Measurements from ENCODE around the gene DEFB119.
"Not testable (repeated sequence)": the region's sequence is repeated elsewhere in the genome, so short reads cannot be mapped to it uniquely, and the experiment has no call there.

Gene DEFB119, protein sequence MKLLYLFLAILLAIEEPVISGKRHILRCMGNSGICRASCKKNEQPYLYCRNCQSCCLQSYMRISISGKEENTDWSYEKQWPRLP

DNA sequence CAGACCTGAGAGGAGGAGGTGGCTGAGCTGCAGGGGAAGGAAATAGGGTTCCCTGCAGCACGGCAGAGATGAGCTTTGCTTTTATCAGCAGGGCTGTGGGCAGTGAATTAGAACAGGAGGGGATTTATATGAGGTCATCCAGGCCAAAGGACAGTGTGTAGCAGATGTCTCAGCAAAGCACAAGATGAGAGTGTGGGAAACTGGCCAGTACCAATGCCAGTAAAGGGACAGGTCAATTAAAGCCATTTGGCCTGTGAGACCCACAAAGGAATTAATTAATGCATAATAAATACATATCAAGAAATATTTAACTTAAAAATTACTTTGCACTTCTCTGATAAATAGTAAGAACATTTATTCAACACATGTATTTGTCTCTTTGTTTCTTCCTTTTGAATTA is at the start of gene DEFB119:
Gene DEFB119 (minus strand): TSS at position 101 of the 400 bp plus-strand sequence. CDS start 107 bp downstream, outside the sequence.
- no peak for DNase-seq

DNA sequence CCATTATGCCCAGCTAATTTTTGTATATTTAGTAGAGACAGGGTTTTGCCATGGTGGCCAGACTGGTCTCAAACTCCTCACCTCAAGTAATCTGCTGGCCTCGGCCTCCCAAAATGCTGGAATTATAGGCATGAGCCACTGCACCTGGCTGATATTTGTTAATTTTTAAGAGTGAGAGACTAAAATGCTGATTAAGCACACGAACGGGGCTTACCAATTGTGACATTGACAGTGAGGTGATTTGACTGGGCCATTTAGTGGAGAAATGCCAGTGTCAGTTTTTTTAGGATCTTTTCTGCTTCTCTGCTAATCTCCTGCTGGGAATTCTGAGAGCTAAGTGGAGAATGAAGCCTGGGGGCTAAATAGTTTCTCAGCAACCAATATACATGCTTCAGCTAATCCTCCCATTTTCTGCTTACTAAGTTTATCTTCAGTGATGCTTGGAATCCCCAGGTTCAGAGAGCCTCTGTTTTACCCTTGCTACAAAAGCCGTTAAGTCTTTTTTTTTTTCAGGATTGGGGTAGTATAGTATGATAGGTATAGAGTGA is 40.3 kb upstream of the DEFB119 start:
- DNase-seq, result peak; percentile 7

DNA sequence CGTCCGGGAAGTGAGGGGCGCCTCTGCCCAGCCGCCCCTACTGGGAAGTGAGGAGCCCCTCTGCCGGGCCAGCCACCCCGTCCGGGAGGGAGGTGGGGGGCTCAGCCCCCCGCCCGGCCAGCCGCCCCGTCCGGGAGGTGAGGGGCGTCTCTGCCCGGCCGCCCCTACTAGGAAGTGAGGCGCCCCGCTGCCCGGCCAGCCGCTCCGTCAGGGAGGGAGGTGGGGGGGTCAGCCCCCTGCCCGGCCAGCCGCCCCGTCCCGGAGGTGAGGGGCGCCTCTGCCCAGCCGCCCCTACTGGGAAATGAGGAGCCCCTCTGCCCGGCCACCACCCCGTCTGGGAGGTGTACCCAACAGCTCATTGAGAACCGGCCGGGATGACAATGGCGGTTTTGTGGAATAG is 37.2 kb upstream of the DEFB119 start:
- not testable (repeated sequence) for DNase-seq

DNA sequence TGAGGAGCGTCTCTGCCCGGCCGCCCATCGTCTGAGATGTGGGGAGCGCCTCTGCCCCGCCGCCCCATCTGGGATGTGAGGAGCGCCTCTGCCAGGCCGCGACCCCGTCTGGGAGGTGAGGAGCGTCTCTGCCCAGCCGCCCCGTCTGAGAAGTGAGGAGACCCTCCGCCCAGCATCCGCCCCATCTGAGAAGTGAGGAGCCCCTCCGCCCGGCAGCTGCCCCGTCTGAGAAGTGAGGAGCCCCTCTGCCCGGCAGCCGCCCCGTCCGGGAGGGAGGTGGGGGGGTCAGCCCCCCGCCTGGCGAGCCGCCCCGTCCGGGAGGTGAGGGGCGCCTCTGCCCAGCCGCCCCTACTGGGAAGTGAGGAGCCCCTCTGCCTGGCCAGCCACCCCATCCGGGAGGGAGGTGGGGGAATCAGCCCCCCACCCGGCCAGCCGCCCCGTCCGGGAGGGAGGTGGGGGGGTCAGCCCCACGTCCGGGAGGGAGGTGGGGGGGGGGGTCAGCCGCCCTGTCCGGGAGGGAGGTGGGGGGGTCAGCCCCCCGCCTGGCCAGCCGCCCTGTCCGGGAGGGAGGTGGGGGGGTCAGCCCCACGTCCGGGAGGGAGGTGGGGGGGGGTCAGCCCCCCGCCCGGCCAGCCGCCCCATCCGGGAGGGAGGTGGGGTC is 36.6 kb upstream of the DEFB119 start:
- DNase-seq, result not testable (repeated sequence)

DNA sequence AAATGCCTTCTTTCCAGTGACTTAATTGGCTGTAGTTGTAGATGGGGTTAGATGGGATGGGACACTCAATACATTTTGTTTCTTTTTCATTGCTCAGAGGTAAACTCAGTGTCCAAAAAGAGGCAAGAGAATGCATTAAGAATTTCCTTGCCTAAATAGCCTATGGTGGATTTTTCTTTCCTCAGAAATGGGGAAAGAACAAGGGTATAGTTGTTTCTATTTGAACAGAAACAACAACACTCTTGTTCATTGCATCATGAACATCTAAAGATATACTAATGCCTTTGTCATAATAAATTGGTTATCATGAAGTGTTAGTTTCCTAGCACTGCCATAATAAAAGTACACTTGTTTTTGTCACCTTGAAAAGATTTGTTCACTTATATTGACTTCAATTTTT is 35.4 kb upstream of the DEFB119 start:
- DNase-seq, result no peak

DNA sequence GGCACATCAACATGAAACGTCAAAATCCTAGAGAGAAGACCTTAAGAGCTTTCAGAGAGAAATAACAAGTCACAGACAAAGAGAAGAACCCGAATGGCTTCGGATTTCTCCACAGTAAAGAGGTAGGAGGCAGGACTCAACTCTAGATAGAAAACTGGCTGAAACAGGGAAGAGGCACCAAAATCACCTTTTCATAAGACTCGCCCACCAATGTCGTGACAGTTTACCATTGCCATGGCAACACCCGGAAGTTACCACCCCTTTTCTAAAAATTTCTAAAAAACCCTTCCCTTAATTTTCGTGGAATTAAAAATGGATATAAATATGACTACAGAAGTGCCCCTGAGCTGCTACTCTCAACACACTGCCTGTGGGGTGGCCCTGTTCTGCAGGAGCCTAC is 27.9 kb upstream of the DEFB119 start:
- no peak for DNase-seq

DNA sequence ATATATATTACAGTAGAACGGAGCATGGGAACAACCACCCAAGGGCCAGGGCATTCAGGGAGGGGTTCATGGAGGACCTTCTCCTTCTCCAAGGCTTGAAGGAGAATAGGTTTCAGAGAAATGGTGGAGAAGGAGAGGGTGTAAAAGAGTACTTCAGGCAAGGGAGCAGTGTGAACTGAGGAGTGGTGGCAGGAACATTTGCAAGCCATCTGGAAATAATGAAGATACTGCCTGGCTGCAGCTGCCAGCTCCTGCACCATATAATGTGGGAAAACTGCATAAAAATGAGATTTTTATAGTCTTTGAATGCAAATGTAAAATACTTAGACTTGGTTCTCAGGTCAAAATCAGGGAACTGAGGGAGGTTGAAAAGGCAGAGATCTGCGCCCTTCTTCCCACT is 25.3 kb upstream of the DEFB119 start:
- no peak for DNase-seq

DNA sequence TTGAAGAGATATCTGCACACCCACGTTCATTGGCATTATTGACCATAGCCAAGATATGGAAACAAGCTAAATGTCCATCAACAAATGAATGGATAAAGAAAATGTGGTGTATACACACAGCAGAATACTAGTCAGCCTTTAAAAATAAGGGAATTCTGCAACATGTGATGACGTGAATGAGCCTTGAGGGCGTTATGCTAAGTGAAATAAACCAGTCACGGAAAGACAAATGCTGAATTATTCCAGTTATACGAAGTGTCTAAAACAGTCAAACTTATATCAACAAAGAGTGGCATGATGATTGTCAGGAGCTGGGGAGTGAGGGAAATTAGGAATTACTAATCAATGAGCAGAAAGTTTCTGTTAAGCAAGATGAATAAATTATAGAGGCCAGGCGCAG is 24.0 kb upstream of the DEFB119 start:
- no peak for DNase-seq

DNA sequence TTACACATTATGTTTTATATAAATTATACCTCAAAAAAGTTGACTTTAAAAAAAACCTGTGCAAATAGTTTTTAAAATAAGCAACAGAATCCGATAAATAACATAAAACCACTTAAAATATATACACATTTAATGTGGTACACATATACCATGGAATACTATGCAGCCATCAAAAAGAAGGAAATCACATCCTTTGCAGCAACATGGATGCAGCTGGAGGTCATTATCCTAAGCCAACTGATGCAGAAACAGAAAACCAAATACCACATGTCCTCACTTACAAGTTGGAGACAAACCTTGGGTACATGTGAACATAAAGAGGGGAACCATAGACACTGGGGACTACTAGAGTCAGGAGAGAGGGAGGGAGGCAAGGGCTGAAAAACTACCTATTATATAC is 19.6 kb upstream of the DEFB119 start:
- no peak for DNase-seq

DNA sequence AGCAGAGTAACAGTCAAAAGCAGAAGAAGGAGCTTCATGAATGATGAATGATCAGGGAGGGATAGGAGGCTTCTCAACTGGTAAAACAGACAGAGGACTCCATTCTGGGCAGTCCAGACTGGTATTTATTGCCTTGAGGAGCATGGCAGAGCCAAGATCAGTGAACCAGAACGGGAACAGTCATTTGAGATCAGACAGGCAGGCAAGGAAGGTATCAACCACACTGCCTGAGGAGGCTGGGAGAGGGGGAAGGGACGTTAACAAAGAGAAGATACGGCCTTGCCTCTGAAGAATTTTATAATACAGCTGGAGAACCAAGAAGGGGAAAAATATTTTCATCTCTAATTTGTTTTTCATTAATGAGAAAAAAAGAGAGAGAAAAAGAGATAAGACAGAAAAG is 15.7 kb upstream of the DEFB119 start, which contains the start of gene DEFB121:
Gene DEFB121 (minus strand): TSS at position 101 of the 400 bp plus-strand sequence. CDS start 63 bp downstream, at position 38.
- DNase-seq, result no peak

DNA sequence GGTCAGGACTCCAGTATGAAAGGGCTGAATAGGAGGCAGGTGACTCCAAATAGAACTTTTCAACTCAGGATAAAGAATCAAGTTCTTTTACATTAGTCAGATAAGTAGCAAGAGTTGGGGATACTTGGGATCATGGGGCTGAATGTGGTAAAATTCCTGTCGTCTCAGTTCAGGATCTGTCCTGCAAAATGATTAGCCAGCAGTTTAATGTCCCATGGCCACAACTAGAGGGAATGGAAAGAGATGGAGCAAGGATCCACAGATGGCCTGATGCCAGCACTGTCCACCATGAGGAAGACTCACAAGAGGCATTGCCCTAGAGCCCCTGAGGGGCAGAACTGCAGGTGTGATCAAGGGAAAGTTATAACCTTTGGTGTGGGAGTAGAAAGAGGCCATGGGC is 13.5 kb upstream of the DEFB119 start:
- DNase-seq, result no peak

DNA sequence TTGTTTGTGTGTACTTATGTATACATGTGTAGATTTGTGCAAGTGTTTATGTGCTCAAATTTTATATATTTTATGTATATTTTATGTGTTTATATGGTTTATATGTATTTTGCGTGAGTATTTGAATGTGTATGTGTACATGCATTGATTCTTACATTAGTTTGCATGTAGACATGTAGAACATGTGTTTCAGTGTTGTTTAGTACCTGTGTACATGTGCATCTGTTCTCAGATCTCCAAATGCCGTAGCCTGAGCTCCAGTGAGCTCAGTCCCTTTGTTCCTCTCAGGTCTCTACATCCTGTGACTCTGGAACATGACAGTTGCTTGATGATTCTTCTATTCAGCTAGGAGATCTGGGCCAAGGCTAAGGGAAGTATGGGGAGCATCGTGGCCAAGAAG is 4.5 kb upstream of the DEFB119 start:
- DNase-seq, result no peak

DNA sequence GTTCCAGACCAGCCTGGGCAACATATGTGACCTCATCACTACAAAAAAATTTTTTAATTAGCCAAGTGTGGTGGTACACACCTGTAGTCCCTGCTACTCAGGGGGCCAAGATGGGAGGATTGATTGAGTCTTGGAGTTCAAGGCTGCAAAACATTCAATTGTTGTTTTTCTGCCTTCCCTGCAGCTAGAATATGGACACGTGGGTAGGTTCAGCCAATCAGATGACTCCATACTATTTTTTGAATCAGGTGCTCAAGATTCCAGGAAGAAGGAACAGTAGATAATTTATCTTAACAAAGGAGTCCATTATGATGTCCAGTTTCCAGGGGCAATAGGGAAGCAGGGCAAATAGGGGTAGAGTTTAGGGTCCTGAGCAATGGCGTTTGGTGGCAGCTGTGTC is 2.4 kb upstream of the DEFB119 start:
- no peak for DNase-seq

DNA sequence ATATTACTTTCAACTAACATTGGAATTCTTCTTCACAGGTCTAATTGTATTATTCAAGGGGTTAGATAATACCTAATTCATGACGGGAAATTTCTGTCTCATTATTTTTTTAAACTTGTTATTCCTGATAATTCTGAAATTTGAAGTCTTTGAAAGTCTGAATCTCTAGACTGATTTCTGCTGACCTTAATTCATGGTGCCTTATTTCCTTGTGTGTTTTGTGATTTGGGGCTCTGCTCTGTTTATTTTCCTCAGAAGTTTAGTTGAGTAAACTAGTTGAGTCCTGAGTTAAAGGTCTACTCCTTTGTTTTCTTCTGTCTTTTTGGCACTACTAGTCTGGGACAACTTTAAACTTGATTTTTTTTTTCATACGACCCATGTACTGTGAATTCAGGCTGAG is 16.0 kb downstream of the DEFB119 start:
- no peak for DNase-seq

DNA sequence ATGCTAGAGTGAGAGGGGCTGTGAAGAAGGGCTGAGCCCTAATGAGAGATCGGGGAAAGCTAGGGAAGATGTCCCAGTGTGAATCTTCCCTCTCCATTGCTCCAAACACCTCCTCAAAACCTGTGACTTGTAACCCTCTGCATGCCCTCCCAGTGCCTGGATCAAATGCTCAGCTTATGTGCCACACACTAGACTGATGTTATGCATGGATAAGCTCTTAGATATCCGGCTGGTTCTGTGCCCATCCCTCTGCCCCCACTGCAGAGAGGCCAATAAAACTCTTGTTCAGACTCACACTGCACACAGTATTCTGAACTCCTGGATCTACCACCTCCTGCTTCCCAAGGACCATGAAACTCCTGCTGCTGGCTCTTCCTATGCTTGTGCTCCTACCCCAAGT is 22.1 kb downstream of the DEFB119 start, which contains the start of gene DEFB118:
Gene DEFB118 (plus strand): TSS at position 301 of the 400 bp plus-strand sequence. CDS start 50 bp downstream, at position 351.
- DNase-seq, result no peak

DNA sequence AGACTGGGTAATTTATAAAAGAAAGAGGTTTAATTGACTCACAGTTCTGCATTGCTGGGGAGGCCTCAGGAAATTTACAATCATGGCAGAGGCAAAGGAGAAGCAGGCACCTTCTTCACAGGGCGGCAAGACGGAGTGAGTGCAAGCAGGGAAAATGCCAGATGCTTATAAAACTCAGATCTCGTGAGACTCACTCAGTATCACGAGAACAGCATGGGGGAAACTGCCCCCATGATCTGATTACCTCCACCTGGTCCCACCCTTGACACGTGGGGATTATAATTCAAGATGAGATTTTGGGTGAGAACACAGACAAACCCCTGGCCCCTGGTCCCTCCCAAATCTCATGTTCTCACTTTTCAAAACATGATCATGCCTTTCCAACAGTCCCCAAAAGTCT is 26.1 kb downstream of the DEFB119 start:
- not testable (repeated sequence) for DNase-seq

DNA sequence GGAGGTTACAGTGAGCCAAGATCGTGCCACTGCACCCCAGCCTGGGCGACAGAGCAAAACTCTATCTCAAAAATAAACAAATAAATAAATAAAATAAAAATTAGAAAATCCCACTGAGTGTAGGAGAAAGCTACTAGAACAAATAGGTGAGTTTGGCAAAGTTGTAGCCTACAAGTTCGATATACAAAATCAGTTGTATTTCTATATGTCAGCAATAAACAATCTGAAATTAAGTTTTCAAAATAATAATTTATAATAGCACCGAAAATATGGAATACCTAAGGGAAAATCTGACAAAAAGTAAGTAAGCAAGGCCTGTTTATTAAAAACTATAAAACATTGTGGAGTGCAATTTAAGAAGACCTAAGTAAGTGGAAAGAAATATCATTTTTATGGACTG is 27.1 kb downstream of the DEFB119 start:
- no peak for DNase-seq

DNA sequence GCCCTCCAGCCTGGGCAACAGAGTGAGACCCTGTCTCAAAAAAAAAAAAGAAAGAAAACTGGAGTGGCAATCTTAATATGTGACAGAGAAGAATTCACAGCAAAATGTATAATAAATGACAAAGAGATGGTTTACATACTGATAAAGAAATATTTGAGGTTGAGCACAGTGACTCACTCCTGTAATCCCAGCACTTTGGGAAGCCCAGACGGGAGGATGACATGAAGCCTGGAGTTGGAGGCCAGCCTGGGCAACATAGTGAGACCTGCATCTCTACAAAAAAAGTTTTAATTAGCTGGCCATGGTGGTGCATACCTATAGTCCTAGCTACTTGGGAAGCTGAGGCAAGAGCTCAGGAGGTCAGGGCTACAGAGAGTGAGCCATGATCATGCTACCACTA is 34.4 kb downstream of the DEFB119 start:
- peak; percentile 54 for DNase-seq

DNA sequence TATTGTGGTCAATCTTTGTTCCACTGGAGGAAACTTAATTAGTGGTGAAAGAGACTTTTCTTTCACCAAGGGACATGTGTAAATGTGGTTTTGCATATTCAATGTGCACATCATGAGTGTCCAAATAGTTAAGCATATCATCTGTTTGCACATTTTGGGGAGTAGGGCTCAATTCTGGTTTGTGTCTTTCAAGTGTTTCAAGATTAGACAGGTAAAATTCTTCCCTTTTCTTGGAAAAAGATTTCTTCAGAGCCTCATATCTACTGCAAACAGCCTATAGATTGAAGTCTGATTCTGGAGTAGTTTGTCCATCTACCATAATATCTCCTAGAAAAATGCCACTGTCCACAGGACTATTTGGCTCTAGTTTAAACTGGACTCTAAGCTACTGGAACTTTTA is 48.9 kb downstream of the DEFB119 start:
- no peak for DNase-seq

DNA sequence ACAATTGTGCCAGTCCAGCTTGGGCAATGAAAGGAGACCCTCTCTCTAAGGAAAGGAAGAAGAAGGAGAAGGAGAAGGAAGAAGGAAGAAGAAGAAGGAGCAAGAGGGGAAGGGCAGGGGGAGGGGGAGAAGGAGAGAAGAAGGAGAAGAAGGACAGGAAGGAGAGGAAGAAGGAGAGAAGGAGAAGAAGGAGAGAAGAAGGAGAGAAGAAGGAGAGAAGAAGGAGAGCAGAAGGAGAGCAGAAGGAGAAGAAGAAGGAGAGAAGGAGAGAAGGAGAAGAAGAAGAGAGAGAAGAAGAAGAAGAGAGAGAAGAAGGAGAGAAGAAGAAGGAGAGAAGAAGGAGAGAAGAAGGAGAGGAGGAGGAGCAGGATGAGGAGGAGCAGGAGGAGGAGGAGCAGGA is 59.5 kb downstream of the DEFB119 start:
- no peak for DNase-seq

Measured in NCI-H226 (cell line).